ENCODE results near the gene MAPK1.

The MAPK1 gene

GRCh38 chr22:21762712-21763581, 104.5 kb downstream of the MAPK1 start:
- TF ChIP-seq TAF1 (IDR thresholded peaks at IDR 0.05; ENCODE audit: borderline replicate concordance, low read depth, low read length): no peak
- TF ChIP-seq POLR2A (IDR thresholded peaks at IDR 0.05; ENCODE audit: low read depth, low read length): no peak
- TF ChIP-seq POLR2AphosphoS5 (IDR thresholded peaks at IDR 0.05; ENCODE audit: low read depth, low read length): no peak
- FAIRE-seq (peak; percentile 70), DNase-seq (ENCODE audit: insufficient read length) (peak; percentile 42)

GRCh38 chr22:21761994-21762680, 105.3 kb downstream of the MAPK1 start:
- FAIRE-seq: no peak

GRCh38 chr22:21761086-21761485, 106.4 kb downstream of the MAPK1 start:
- no peak for DNase-seq (ENCODE audit: insufficient read length)
- no peak for FAIRE-seq
- no peak for TF ChIP-seq TAF1 (IDR thresholded peaks at IDR 0.05; ENCODE audit: borderline replicate concordance, low read depth, low read length)
- TF ChIP-seq POLR2AphosphoS5 (IDR thresholded peaks at IDR 0.05; ENCODE audit: low read depth, low read length): no peak
- TF ChIP-seq POLR2A (IDR thresholded peaks at IDR 0.05; ENCODE audit: low read depth, low read length): no peak

More at GRCh38 chr22:21761994-21762680, 105.3 kb downstream of the MAPK1 start:
- DNase-seq (ENCODE audit: insufficient read length): no peak
- no peak for TF ChIP-seq POLR2A (IDR thresholded peaks at IDR 0.05; ENCODE audit: low read depth, low read length)
- no peak for TF ChIP-seq TAF1 (IDR thresholded peaks at IDR 0.05; ENCODE audit: borderline replicate concordance, low read depth, low read length)
- no peak for TF ChIP-seq POLR2AphosphoS5 (IDR thresholded peaks at IDR 0.05; ENCODE audit: low read depth, low read length)

- DNase-seq (ENCODE audit: insufficient read length) (no peak), FAIRE-seq (no peak)
- TF ChIP-seq POLR2AphosphoS5 (IDR thresholded peaks at IDR 0.05; ENCODE audit: low read depth, low read length): no peak
- TF ChIP-seq POLR2A (IDR thresholded peaks at IDR 0.05; ENCODE audit: low read depth, low read length): no peak
- no peak for TF ChIP-seq TAF1 (IDR thresholded peaks at IDR 0.05; ENCODE audit: borderline replicate concordance, low read depth, low read length)
Measured at GRCh38 chr22:21760640-21761039, 106.8 kb downstream of the MAPK1 start.

- TF ChIP-seq POLR2AphosphoS5 (IDR thresholded peaks at IDR 0.05; ENCODE audit: low read depth, low read length) (no peak), POLR2A (IDR thresholded peaks at IDR 0.05; ENCODE audit: low read depth, low read length) (no peak), TAF1 (IDR thresholded peaks at IDR 0.05; ENCODE audit: borderline replicate concordance, low read depth, low read length) (no peak)
- FAIRE-seq (no peak), DNase-seq (ENCODE audit: insufficient read length) (no peak)
Measured at GRCh38 chr22:21759646-21760376, 107.6 kb downstream of the MAPK1 start.

- DNase-seq (ENCODE audit: insufficient read length) (no peak), FAIRE-seq (no peak)
- TF ChIP-seq TAF1 (IDR thresholded peaks at IDR 0.05; ENCODE audit: borderline replicate concordance, low read depth, low read length) (no peak), POLR2A (IDR thresholded peaks at IDR 0.05; ENCODE audit: low read depth, low read length) (no peak), POLR2AphosphoS5 (IDR thresholded peaks at IDR 0.05; ENCODE audit: low read depth, low read length) (no peak)
Measured at GRCh38 chr22:21759093-21759492, 108.4 kb downstream of the MAPK1 start.

- TF ChIP-seq POLR2AphosphoS5 (IDR thresholded peaks at IDR 0.05; ENCODE audit: low read depth, low read length) (no peak), POLR2A (IDR thresholded peaks at IDR 0.05; ENCODE audit: low read depth, low read length) (no peak), TAF1 (IDR thresholded peaks at IDR 0.05; ENCODE audit: borderline replicate concordance, low read depth, low read length) (no peak)
- DNase-seq (ENCODE audit: insufficient read length) (no peak), FAIRE-seq (no peak)
Measured at GRCh38 chr22:21758091-21758864, 109.2 kb downstream of the MAPK1 start.

GRCh38 chr22:21755851-21756284, 111.6 kb downstream of the MAPK1 start:
- FAIRE-seq: no peak
- TF ChIP-seq POLR2A (IDR thresholded peaks at IDR 0.05; ENCODE audit: low read depth, low read length): no peak
- no peak for TF ChIP-seq TAF1 (IDR thresholded peaks at IDR 0.05; ENCODE audit: borderline replicate concordance, low read depth, low read length)
- no peak for TF ChIP-seq POLR2AphosphoS5 (IDR thresholded peaks at IDR 0.05; ENCODE audit: low read depth, low read length)
- no peak for DNase-seq (ENCODE audit: insufficient read length)

- TF ChIP-seq TAF1 (IDR thresholded peaks at IDR 0.05; ENCODE audit: borderline replicate concordance, low read depth, low read length): no peak
- TF ChIP-seq POLR2AphosphoS5 (IDR thresholded peaks at IDR 0.05; ENCODE audit: low read depth, low read length): no peak
- no peak for TF ChIP-seq POLR2A (IDR thresholded peaks at IDR 0.05; ENCODE audit: low read depth, low read length)
- FAIRE-seq: no peak
- no peak for DNase-seq (ENCODE audit: insufficient read length)
Measured at GRCh38 chr22:21754523-21754922, 112.9 kb downstream of the MAPK1 start.

- TF ChIP-seq POLR2A (IDR thresholded peaks at IDR 0.05; ENCODE audit: low read depth, low read length): no peak
- no peak for TF ChIP-seq POLR2AphosphoS5 (IDR thresholded peaks at IDR 0.05; ENCODE audit: low read depth, low read length)
- TF ChIP-seq TAF1 (IDR thresholded peaks at IDR 0.05; ENCODE audit: borderline replicate concordance, low read depth, low read length): no peak
- no peak for DNase-seq (ENCODE audit: insufficient read length)
- FAIRE-seq: no peak
Measured at GRCh38 chr22:21753374-21754111, 113.9 kb downstream of the MAPK1 start.

Data from GM12892 (cell line).